Erythroblast (primary cell): Measurements from ENCODE around the gene PCNT.

Source experiments
- GATA1 ChIP-seq: IDR thresholded peaks from 2 replicates; pipeline ENCODE4 v1.6.1; 2011; ENCODE audit warnings: low read depth, mild to moderate bottlenecking, control low read depth, low read length, moderate library complexity
- POLR2A ChIP-seq: IDR thresholded peaks from 2 replicates; pipeline ENCODE4 v1.6.1; 2011; ENCODE audit warnings: mild to moderate bottlenecking, low read length

- TF ChIP-seq POLR2A (no peak), GATA1 (no peak)
Observed at GRCh38 chr21:46336603-46337002, 12.6 kb downstream of the PCNT start.
